ENCODE data around the gene SPDYE1.

DNA sequence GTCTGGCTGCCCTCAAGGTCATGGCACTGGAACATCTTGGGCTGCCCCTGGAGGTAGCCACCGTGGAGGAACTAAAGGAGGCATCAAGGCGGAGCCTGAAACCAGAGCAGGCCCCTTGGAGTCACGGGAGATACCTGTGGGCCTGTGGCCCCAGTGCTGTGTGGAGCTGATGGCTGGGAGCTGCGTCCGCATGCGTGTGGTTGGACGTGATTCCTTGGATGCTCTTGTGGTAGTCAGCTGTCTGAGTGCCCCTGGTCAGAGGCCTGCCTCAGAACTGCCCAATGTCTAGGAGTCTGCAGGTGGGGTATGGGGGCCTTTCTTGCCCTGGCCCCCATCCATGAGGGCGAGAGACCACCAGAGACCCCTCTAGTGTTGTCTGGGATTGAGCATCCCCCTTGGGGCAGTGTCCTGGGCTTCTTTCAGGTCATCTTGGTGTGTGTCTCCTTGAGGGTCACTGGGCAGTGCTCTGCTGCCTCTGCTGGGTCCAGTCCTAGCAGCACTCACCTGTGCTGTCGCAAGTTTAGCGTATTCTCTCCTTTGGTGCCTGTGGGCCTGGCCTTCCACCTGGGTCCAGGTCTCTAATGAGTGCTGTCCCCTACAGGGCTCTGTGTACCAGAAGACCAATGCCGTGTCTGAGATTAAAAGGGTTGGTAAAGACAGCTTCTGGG lies 59.6 kb downstream of the SPDYE1 start:
- TF ChIP-seq, protein P1, sequence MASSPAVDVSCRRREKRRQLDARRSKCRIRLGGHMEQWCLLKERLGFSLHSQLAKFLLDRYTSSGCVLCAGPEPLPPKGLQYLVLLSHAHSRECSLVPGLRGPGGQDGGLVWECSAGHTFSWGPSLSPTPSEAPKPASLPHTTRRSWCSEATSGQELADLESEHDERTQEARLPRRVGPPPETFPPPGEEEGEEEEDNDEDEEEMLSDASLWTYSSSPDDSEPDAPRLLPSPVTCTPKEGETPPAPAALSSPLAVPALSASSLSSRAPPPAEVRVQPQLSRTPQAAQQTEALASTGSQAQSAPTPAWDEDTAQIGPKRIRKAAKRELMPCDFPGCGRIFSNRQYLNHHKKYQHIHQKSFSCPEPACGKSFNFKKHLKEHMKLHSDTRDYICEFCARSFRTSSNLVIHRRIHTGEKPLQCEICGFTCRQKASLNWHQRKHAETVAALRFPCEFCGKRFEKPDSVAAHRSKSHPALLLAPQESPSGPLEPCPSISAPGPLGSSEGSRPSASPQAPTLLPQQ (tag by site-specific recombination; IDR thresholded peaks at IDR 0.05): no peak
- TF ChIP-seq ZNF621 (tag by site-specific recombination; IDR thresholded peaks at IDR 0.05): no peak
- TF ChIP-seq TCF7L2 (IDR thresholded peaks at IDR 0.05; ENCODE audit: borderline replicate concordance, low read depth, low read length): no peak
- no peak for TF ChIP-seq ZNF292 (tag by site-specific recombination; IDR thresholded peaks at IDR 0.05; ENCODE audit: borderline replicate concordance, low read depth)
- TF ChIP-seq, protein P2, sequence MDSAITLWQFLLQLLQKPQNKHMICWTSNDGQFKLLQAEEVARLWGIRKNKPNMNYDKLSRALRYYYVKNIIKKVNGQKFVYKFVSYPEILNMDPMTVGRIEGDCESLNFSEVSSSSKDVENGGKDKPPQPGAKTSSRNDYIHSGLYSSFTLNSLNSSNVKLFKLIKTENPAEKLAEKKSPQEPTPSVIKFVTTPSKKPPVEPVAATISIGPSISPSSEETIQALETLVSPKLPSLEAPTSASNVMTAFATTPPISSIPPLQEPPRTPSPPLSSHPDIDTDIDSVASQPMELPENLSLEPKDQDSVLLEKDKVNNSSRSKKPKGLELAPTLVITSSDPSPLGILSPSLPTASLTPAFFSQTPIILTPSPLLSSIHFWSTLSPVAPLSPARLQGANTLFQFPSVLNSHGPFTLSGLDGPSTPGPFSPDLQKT (IDR thresholded peaks at IDR 0.05; ENCODE audit: borderline replicate concordance, low read depth, low read length): no peak
- no peak for TF ChIP-seq ZNF239 (tag by site-specific recombination; IDR thresholded peaks at IDR 0.05)
- no peak for TF ChIP-seq ZNF747 (tag by site-specific recombination; IDR thresholded peaks at IDR 0.05)
- TF ChIP-seq, protein P3, sequence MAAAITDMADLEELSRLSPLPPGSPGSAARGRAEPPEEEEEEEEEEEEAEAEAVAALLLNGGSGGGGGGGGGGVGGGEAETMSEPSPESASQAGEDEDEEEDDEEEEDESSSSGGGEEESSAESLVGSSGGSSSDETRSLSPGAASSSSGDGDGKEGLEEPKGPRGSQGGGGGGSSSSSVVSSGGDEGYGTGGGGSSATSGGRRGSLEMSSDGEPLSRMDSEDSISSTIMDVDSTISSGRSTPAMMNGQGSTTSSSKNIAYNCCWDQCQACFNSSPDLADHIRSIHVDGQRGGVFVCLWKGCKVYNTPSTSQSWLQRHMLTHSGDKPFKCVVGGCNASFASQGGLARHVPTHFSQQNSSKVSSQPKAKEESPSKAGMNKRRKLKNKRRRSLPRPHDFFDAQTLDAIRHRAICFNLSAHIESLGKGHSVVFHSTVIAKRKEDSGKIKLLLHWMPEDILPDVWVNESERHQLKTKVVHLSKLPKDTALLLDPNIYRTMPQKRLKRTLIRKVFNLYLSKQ (tag by site-specific recombination; IDR thresholded peaks at IDR 0.05; ENCODE audit: borderline replicate concordance): no peak
- TF ChIP-seq YY1 (tag by site-specific recombination; IDR thresholded peaks at IDR 0.05): no peak
- TF ChIP-seq, protein P4, sequence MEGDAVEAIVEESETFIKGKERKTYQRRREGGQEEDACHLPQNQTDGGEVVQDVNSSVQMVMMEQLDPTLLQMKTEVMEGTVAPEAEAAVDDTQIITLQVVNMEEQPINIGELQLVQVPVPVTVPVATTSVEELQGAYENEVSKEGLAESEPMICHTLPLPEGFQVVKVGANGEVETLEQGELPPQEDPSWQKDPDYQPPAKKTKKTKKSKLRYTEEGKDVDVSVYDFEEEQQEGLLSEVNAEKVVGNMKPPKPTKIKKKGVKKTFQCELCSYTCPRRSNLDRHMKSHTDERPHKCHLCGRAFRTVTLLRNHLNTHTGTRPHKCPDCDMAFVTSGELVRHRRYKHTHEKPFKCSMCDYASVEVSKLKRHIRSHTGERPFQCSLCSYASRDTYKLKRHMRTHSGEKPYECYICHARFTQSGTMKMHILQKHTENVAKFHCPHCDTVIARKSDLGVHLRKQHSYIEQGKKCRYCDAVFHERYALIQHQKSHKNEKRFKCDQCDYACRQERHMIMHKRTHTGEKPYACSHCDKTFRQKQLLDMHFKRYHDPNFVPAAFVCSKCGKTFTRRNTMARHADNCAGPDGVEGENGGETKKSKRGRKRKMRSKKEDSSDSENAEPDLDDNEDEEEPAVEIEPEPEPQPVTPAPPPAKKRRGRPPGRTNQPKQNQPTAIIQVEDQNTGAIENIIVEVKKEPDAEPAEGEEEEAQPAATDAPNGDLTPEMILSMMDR (tag by site-specific recombination; IDR thresholded peaks at IDR 0.05): no peak
